Testis (tissue), 2 donors: ENCODE measurements around the gene SEPTIN5.

Experiments
- POLR2A ChIP-seq: fragments of 450-650 bp; IDR thresholded peaks from one replicate; pipeline ENCODE4 v1.6.1; 2017; ENCODE audit warnings: antibody characterized with exemption, mild to moderate bottlenecking, moderate library complexity
- TF ChIP-seq, protein P1 (sequence below), 3 experiments: fragments of 450-650 bp in 2 of 3; fragments of 200-600 bp in 1 of 3; sonication (generic) in 1 of 3; IDR thresholded peaks; one replicate each; pipeline ENCODE4 v1.5.1; 2016 to 2019; ENCODE audit warnings: antibody characterized with exemption in 3 of 3, mild to moderate bottlenecking in 2 of 3, moderate library complexity in 1 of 3

DNA sequence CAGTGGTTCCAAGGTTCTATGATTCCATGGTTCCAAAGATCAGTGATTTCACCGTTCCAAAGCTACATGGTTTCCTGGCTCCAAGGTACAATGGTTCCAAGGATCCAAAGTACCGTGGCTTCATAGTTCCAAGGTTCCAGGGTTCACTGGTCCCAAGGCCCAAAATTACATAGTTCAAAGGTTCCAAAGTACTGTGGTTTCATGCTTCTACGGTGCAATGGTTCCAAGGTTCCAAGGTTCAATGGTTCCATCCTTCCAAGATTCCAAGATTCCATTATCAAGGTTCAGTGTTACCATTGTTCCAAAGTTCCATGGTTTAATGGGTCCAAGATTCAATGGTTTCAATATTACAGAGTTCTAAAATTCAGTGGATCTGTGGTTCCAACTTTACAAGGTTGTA, 43.0 kb upstream of the SEPTIN5 start:
- TF ChIP-seq, protein P1, sequence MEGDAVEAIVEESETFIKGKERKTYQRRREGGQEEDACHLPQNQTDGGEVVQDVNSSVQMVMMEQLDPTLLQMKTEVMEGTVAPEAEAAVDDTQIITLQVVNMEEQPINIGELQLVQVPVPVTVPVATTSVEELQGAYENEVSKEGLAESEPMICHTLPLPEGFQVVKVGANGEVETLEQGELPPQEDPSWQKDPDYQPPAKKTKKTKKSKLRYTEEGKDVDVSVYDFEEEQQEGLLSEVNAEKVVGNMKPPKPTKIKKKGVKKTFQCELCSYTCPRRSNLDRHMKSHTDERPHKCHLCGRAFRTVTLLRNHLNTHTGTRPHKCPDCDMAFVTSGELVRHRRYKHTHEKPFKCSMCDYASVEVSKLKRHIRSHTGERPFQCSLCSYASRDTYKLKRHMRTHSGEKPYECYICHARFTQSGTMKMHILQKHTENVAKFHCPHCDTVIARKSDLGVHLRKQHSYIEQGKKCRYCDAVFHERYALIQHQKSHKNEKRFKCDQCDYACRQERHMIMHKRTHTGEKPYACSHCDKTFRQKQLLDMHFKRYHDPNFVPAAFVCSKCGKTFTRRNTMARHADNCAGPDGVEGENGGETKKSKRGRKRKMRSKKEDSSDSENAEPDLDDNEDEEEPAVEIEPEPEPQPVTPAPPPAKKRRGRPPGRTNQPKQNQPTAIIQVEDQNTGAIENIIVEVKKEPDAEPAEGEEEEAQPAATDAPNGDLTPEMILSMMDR (IDR thresholded peaks at IDR 0.05) = no peak
- no peak for TF ChIP-seq POLR2A
